SH-SY5Y (cell line): ENCODE measurements around the gene ASPG.

Experiments
- GATA2 ChIP-seq: IDR thresholded peaks from 2 replicates; pipeline ENCODE4 v1.6.1; 2011; ENCODE audit warnings: mild to moderate bottlenecking, low read depth, low read length
- GATA3 ChIP-seq: IDR thresholded peaks from 2 replicates; pipeline ENCODE4 v1.6.1; 2011; ENCODE audit warnings: low read depth, mild to moderate bottlenecking, low read length, moderate library complexity

Gene ASPG

DNA sequence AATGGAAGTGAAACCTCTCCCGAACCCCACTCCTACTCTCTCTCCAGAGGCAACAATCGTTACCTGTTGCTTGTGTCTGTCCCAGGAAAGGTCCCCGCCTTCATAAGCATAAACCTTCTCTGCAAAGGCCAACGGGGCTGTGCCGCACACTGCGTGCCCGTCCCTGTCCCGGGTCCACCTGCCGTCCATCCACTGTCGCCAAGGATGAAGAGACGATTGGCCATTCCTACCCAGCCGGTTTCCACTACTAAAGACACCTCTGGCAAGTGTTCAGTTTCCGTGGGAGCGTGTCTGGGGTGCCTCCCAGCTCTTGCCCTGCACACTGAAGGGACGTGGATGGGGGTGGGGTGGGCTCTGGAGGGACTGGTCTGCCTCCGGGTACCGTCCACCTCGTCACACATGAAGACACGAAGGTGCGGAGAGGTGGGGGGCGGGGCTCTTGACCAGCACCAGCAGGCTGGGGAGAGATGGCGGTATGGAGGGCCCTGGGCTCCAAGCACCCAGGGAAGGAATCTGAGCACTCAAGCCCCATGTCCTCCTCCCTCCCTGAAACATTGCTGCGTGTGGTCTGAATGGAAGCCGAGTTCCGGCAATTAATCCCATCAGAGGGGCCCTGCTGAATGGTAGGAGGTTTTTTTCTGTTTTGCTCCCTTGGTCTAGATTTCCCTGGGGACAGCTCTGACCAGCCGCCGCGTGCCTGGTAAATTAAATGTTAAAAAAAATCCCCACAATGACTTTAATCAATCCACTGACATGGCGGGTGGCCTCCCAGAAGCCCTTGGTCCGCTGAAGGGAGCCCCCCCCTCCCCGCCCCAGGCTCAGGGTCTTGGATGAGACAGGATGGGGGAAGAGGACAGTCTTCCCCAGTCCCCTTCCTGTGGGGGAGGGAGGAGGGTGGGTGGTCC, 48.8 kb downstream of the ASPG start:
- no peak for TF ChIP-seq GATA3
- TF ChIP-seq GATA2, result no peak

- TF ChIP-seq GATA3 (no peak), GATA2 (no peak)
These were observed 49.8 kb downstream of the ASPG start for GRCh38 chr14:104135121-104135903.

DNA sequence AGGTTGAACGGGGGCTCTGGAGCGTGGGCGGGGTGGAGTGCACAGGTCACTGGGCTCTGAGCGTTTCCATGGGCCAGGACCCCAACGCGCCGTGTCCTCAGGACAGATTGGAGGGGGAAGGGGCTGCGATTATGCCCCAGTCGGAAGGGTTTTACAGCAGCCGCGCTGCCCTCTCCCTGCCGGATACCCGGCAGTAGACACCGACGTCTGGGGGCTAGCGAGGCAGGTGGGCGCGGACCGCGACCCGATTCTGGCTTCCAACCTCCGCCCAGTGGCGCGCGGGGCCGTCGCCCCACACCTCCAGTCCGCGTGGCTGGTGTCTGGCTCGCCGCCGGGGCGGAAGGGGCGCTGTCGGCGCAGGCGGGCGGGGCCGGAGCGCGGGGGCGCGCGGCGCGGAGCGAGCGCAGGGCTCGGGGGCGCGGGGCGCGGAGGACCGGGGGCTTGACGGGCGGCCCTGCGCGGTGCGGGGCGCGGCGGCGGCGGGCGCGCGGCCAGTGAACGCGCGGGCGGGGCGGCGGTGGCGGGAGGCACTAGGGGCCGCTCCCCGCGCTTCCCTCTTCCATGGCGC, 50.5 kb downstream of the ASPG start:
- TF ChIP-seq GATA2 (no peak), GATA3 (no peak)

DNA sequence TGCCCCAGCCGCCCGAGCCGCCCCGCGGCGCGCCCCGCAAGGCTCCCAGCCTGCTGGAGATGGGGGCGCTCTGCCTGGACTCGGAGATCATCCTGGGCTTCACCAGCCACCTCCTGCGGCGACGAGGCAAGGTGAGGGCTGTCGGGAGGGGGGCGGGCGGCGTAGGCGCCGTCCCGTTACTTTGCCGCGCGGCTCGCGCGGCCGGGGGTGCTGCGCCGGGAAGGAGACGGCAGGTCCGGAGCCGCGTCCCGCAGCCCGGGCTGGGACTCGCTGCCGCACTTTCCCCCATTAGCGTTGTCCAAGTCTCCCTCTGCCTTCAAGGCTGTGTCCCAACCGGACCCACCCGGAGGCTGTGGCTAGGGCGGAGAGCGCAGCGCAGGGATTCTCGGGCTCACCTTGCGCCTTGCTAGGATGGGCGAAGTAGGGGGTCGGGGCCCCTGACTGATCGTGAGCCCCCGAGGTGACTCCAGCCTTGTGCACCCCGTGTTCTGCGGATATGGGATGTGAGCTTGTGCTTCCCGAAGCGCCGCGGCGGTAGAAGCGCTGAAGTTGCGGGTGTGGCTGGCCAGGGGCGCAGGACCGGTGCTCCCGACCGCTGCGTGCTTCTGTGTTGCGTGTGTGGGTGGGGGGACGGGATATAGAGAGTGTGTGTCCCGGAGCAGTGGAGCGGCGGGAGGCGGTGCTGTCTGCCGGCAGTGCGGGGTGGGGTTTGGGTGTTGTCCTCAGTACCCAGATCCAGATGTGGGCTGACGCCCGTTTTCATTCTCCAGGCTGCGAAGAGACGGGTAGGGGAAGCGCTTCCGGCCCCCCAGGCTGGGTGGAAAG, 51.2 kb downstream of the ASPG start:
- TF ChIP-seq GATA2 (no peak), GATA3 (no peak)

GRCh38 chr14:104137297-104138097, 52.0 kb downstream of the ASPG start:
- TF ChIP-seq GATA3 (no peak), GATA2 (no peak; the same call in 1 of the 2 replicates)

- no peak; the same call in 1 of the 2 replicates for TF ChIP-seq GATA2
- TF ChIP-seq GATA3, result no peak
These were observed 52.7 kb downstream of the ASPG start, which contains the start of gene KIF26A for GRCh38 chr14:104138098-104138717. KIF26A (plus strand) TSS chr14:104138587; CDS start chr14:104138723, 136 bp downstream.

- no peak for TF ChIP-seq GATA2
- no peak for TF ChIP-seq GATA3
These were observed 53.4 kb downstream of the ASPG start for GRCh38 chr14:104138718-104139459.

- TF ChIP-seq GATA2 (no peak), GATA3 (no peak)
These were observed 54.1 kb downstream of the ASPG start for GRCh38 chr14:104139460-104140212.

DNA sequence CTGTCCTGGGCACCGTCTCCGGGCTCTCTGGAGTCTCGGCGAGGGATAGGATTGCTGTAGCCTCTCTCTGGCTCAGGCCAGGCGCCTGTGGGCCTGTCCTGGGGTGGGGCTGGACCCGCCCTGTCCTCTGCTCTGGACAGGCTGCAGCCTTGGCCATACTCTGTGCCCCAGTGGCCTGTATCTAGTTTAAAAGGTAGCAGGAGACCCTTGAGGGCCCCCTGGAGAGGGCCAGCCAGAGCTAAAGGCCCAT, 54.6 kb downstream of the ASPG start:
- no peak for TF ChIP-seq GATA3

DNA sequence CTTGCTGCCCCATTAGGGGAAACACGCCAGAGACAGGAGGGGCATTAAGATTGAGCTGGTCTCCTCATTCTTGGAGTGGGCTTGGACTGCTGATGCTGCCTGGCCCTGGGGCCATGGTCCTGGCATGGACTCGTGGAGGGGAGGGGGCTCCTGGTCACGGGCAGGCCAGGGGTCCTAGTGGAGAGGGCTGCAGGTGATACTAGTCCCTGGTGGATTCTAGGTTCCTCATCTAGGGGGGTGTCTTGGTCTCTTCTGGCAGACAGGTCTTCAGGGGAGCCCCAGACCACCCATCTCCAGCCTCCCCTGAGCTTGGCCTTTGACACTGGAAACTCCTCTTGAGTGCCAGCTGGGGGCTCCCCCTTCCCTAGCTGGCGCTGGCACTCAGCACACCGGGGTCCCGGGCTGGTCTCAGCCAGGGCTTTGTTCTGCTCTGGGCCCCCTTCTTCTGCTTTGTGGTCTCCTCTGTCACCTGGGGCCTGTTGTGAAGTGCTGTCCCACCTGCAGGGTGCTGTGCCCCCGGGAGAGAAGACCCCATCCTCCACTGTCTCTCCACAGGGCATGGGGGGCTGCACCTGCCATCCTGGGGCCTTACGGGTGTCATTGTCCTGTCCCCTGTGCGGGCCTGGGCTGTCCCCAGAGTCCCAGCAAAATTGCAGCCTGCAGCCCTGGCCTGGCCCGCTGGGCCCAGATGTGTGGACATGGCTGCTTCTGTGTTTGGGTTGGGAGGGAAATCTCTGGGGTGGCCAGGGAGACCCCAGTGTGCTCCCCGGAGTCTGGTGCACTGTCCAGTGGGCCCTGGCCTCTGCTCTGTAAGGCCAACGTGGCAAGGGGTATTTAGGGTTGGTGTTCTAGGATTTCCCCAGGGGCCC, 55.2 kb downstream of the ASPG start:
- no peak for TF ChIP-seq GATA2
- TF ChIP-seq GATA3, result no peak

DNA sequence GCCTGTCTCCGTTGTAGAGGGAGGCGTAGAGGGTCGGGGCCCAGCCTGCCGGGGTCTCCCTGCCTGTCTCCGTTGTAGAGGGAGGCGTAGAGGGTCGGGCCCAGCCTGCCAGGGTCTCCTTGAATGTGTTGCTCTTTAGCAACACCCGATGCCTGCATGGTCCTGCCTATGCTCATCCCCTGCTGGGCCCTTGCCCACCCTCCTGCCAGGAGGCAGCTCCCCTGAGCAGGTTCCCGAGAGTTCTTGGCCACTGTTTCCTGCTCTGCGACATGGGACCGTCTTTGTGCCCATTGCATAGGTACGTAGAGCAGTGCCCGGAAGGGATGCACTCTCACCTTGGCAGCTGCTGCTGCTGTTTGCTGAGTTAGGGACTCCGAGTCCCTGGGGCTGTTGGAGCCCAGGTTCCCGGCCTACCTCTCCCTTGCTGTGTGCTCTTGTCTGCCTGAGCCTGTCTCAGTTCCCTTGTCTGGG, 56.2 kb downstream of the ASPG start:
- no peak for TF ChIP-seq GATA2
- TF ChIP-seq GATA3, result no peak
